SK-N-SH treated with all-trans-retinoic acid at 6 μM for 48 hours (cell line): ENCODE data around the gene SLC40A1.

Experiments used
- ATAC-seq: fragments of 200-7000 bp; cut with Tn5 transposase; 3 replicates; pipeline ENCODE4 v1.9.1; 2020; ENCODE audit warnings: mild to moderate bottlenecking, moderate library complexity
- ARNTL ChIP-seq: fragments of 450-650 bp; formaldehyde crosslinking; IDR thresholded peaks from 2 replicates; pipeline ENCODE4 v1.5.0; 2020; ENCODE audit warnings: low read depth, mild to moderate bottlenecking, moderate library complexity, borderline replicate concordance
- BACH2 ChIP-seq: fragments of 250-450 bp; sonication (Bioruptor Pico); IDR thresholded peaks from 2 replicates; pipeline ENCODE4 v1.9.0; 2021; ENCODE audit warnings: mild to moderate bottlenecking, borderline replicate concordance
- CSDC2 ChIP-seq: fragments of 250-450 bp; sonication (Bioruptor Pico); IDR thresholded peaks from 2 replicates; pipeline ENCODE4 v1.5.0; 2020; ENCODE audit warnings: mild to moderate bottlenecking, moderate library complexity
- ESRRG ChIP-seq: fragments of 250-450 bp; sonication (Bioruptor Pico); IDR thresholded peaks from 2 replicates; pipeline ENCODE4 v1.6.1; 2021; ENCODE audit warnings: mild to moderate bottlenecking
- ISL1 ChIP-seq: fragments of 250-450 bp; sonication (Bioruptor Pico); IDR thresholded peaks from 2 replicates; pipeline ENCODE4 v2.1.2; 2022; ENCODE audit warnings: mild to moderate bottlenecking, moderate library complexity
- OSR1 ChIP-seq: fragments of 250-450 bp; sonication (Bioruptor Pico); IDR thresholded peaks from 2 replicates; pipeline ENCODE4 v1.8.0; 2022; ENCODE audit warnings: moderate library complexity, mild to moderate bottlenecking, inconsistent platforms
- PPARA ChIP-seq: fragments of 250-450 bp; sonication (Bioruptor Pico); IDR thresholded peaks from 2 replicates; pipeline ENCODE4 v1.5.0; 2020; ENCODE audit warnings: mild to moderate bottlenecking, borderline replicate concordance
- RARB ChIP-seq: fragments of 250-450 bp; sonication (Bioruptor Pico); IDR thresholded peaks from 2 replicates; pipeline ENCODE4 v1.8.0; 2021; ENCODE audit warnings: mild to moderate bottlenecking, moderate library complexity
- SNAI2 ChIP-seq: fragments of 250-450 bp; sonication (Bioruptor Pico); IDR thresholded peaks from 2 replicates; pipeline ENCODE4 v1.5.0; 2020; ENCODE audit warnings: mild to moderate bottlenecking, moderate library complexity
- TCF4 ChIP-seq: fragments of 250-450 bp; sonication (Bioruptor Pico); IDR thresholded peaks from 2 replicates; pipeline ENCODE4 v1.8.0; 2021; ENCODE audit warnings: mild to moderate bottlenecking, moderate library complexity, borderline replicate concordance
- TOX ChIP-seq: fragments of 250-450 bp; sonication (Bioruptor Pico); IDR thresholded peaks from 2 replicates; pipeline ENCODE4 v1.8.0; 2021; ENCODE audit warnings: mild to moderate bottlenecking, moderate library complexity, borderline replicate concordance
- ZC3H10 ChIP-seq: fragments of 250-450 bp; sonication (Bioruptor Pico); IDR thresholded peaks from 2 replicates; pipeline ENCODE4 v1.5.1; 2021; ENCODE audit warnings: mild to moderate bottlenecking, moderate library complexity
- ZFP30 ChIP-seq: fragments of 450-650 bp; formaldehyde crosslinking; IDR thresholded peaks from 2 replicates; pipeline ENCODE4 v1.5.0; 2022; ENCODE audit warnings: mild to moderate bottlenecking, moderate library complexity
- ZNF565 ChIP-seq: fragments of 450-650 bp; formaldehyde crosslinking; conservative IDR thresholded peaks from 2 replicates; pipeline ENCODE4 v1.5.0; 2020; ENCODE audit warnings: low read depth, mild to moderate bottlenecking, moderate library complexity
- ZNF70 ChIP-seq: fragments of 450-650 bp; formaldehyde crosslinking; IDR thresholded peaks from 2 replicates; pipeline ENCODE4 v1.5.0; 2020; ENCODE audit warnings: mild to moderate bottlenecking, moderate library complexity
- ZNF8 ChIP-seq: fragments of 450-650 bp; formaldehyde crosslinking; IDR thresholded peaks from 2 replicates; pipeline ENCODE4 v1.5.0; 2020; ENCODE audit warnings: mild to moderate bottlenecking, moderate library complexity
- TF ChIP-seq, protein P1 (sequence below): fragments of 250-450 bp; sonication (Bioruptor Pico); IDR thresholded peaks from 2 replicates; pipeline ENCODE4 v1.8.0; 2021; ENCODE audit warnings: low read depth, mild to moderate bottlenecking, moderate library complexity, borderline replicate concordance
- TF ChIP-seq, protein P2 (sequence below): fragments of 250-450 bp; sonication (Bioruptor Pico); IDR thresholded peaks from 2 replicates; pipeline ENCODE4 v1.5.1; 2021; ENCODE audit warnings: mild to moderate bottlenecking, moderate library complexity
- TF ChIP-seq, protein P3 (sequence below): fragments of 250-450 bp; sonication (Bioruptor Pico); IDR thresholded peaks from 2 replicates; pipeline ENCODE4 v1.5.1; 2020; ENCODE audit warnings: low read depth, mild to moderate bottlenecking, moderate library complexity

The SLC40A1 gene

DNA sequence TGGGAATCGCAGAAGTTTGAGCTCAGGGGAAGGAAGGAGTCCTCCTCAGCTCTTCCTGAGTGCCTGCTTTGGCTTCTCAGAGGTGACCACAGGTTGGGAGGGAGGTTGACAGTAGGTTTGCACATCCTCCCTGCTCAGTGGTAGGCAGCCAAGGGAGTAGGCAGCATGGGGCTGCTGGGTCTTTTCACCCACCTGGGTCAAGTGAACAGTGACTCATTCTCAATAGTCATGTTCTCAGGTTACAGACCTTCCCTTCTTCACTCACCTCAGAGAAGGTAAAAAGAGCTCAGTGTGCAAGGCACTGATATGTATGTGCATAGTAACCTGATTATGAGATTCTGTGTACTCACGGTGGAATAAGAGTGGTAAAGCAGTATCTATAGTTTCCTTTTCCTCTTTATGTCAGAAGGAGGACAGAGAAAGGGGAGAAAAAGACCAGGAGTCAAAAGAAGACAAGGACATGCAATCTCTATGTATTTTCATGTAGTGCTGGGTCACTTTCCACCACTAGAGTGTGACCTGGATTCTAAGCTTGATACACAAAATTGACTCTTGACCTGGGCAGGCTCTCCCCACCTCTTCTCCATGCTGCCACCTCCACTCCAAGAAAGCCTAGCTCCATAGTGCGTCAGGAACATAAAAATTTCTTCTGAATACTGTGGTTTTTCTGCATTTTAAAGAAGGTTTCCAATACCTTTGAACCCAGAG is 44.2 kb upstream of the SLC40A1 start:
- TF ChIP-seq PPARA (CRISPR knock-in tag) = no peak
- no peak for TF ChIP-seq ZNF8 (CRISPR knock-in tag)
- TF ChIP-seq RARB (CRISPR knock-in tag) = no peak
- no peak for TF ChIP-seq ESRRG (CRISPR knock-in tag)
- no peak for TF ChIP-seq TCF4 (CRISPR knock-in tag)
- TF ChIP-seq, protein P1, sequence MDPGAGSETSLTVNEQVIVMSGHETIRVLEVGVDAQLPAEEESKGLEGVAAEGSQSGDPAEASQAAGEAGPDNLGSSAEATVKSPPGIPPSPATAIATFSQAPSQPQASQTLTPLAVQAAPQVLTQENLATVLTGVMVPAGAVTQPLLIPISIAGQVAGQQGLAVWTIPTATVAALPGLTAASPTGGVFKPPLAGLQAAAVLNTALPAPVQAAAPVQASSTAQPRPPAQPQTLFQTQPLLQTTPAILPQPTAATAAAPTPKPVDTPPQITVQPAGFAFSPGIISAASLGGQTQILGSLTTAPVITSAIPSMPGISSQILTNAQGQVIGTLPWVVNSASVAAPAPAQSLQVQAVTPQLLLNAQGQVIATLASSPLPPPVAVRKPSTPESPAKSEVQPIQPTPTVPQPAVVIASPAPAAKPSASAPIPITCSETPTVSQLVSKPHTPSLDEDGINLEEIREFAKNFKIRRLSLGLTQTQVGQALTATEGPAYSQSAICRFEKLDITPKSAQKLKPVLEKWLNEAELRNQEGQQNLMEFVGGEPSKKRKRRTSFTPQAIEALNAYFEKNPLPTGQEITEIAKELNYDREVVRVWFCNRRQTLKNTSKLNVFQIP (CRISPR knock-in tag) = no peak
- no peak for TF ChIP-seq OSR1 (CRISPR knock-in tag)
- no peak for TF ChIP-seq ARNTL (CRISPR knock-in tag)
- no peak for TF ChIP-seq ZC3H10 (CRISPR knock-in tag)
- TF ChIP-seq TOX (CRISPR knock-in tag) = no peak
- TF ChIP-seq ISL1 (CRISPR knock-in tag) = no peak
- TF ChIP-seq BACH2 (CRISPR knock-in tag) = no peak
- TF ChIP-seq ZNF70 (CRISPR knock-in tag) = no peak
- TF ChIP-seq ZNF565 (CRISPR knock-in tag) = no peak
- TF ChIP-seq, protein P2, sequence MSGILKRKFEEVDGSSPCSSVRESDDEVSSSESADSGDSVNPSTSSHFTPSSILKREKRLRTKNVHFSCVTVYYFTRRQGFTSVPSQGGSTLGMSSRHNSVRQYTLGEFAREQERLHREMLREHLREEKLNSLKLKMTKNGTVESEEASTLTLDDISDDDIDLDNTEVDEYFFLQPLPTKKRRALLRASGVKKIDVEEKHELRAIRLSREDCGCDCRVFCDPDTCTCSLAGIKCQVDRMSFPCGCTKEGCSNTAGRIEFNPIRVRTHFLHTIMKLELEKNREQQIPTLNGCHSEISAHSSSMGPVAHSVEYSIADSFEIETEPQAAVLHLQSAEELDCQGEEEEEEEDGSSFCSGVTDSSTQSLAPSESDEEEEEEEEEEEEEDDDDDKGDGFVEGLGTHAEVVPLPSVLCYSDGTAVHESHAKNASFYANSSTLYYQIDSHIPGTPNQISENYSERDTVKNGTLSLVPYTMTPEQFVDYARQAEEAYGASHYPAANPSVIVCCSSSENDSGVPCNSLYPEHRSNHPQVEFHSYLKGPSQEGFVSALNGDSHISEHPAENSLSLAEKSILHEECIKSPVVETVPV (CRISPR knock-in tag) = no peak
- no peak for ATAC-seq

DNA sequence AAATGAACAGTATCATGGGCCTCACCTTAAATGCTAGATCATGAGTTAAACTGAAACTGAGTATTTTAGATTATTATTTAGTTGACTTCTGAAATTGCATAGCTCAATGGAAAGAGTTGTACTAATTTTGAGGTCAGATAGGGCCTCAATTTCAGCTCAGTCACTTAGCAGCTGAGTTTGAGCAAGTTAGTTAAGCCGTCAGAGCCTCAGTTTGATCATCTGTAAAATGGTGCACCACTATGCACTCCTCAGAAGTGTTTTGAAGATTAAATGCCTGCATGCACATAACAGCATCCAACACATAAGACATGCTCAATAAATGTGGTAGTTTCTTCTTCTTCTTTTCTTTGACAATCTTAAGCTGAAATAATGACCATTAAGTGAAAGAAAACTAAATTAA is 42.5 kb upstream of the SLC40A1 start:
- no peak for TF ChIP-seq BACH2 (CRISPR knock-in tag)
- TF ChIP-seq TOX (CRISPR knock-in tag) = no peak
- ATAC-seq = no peak

DNA sequence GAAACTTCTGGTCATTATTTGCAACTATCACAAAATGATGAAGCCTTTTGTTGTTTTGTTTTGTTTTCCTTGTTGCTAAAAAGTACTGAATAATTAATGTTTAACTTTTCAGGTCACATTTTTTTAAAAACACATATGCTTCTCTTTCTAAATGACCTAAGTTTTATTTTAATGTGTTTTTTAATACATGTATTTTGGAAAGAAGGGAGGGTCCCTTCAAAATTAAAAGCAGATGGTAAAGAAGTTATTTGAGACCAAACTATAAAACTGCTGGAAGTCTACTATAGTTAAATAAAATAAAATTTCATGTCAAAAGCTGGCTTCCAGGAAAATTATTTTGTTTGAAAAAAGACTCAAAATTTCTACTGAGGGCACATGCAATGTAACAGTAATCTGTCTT is 41.2 kb upstream of the SLC40A1 start:
- ATAC-seq = no peak
- TF ChIP-seq BACH2 (CRISPR knock-in tag) = no peak
- no peak for TF ChIP-seq ZC3H10 (CRISPR knock-in tag)
- TF ChIP-seq ARNTL (CRISPR knock-in tag) = no peak
- TF ChIP-seq, protein P2 (CRISPR knock-in tag) = no peak

DNA sequence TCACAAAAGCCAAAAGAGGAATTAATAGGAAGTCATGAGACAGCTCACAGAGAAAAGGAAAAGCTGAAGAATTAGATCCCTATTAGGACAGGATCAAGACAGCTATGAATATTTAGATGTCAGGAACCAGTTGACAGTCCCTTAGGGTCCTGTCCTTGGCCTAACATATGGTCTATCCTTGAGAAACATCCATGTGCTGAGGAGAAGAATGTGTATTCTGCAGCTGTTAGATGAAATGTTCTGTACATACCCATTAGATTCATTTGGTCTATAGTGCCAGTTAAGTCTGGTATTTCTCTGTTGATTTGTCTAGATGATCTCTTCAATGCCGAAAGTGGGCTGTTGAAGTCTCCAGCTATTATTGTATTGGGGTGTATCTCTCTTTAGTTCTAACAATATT is 37.6 kb upstream of the SLC40A1 start:
- no peak for TF ChIP-seq CSDC2 (CRISPR knock-in tag)
- TF ChIP-seq SNAI2 (CRISPR knock-in tag) = no peak
- no peak for TF ChIP-seq ARNTL (CRISPR knock-in tag)
- no peak for TF ChIP-seq OSR1 (CRISPR knock-in tag)
- no peak for TF ChIP-seq RARB (CRISPR knock-in tag)
- TF ChIP-seq ZFP30 (CRISPR knock-in tag) = no peak
- no peak for TF ChIP-seq TOX (CRISPR knock-in tag)
- TF ChIP-seq, protein P3, sequence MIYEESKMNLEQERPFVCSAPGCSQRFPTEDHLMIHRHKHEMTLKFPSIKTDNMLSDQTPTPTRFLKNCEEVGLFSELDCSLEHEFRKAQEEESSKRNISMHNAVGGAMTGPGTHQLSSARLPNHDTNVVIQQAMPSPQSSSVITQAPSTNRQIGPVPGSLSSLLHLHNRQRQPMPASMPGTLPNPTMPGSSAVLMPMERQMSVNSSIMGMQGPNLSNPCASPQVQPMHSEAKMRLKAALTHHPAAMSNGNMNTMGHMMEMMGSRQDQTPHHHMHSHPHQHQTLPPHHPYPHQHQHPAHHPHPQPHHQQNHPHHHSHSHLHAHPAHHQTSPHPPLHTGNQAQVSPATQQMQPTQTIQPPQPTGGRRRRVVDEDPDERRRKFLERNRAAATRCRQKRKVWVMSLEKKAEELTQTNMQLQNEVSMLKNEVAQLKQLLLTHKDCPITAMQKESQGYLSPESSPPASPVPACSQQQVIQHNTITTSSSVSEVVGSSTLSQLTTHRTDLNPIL (CRISPR knock-in tag) = no peak
- TF ChIP-seq, protein P2 (CRISPR knock-in tag) = no peak
- no peak for TF ChIP-seq BACH2 (CRISPR knock-in tag)
- TF ChIP-seq ZNF565 (CRISPR knock-in tag) = no peak
- ATAC-seq = no peak
